Erythroblast (primary cell): ENCODE results near the gene C2orf42.

Experiments used
- GATA1 ChIP-seq: IDR thresholded peaks from 2 replicates; pipeline ENCODE4 v1.6.1; 2011; ENCODE audit warnings: low read depth, mild to moderate bottlenecking, control low read depth, low read length, moderate library complexity
- POLR2A ChIP-seq: IDR thresholded peaks from 2 replicates; pipeline ENCODE4 v1.6.1; 2011; ENCODE audit warnings: mild to moderate bottlenecking, low read length

GRCh38 chr2:70133127-70133452 lies 57.7 kb downstream of the C2orf42 start:
- TF ChIP-seq POLR2A (no peak), GATA1 (no peak)
